ENCODE measurements around the gene GCNA.

GCNA gene

DNA sequence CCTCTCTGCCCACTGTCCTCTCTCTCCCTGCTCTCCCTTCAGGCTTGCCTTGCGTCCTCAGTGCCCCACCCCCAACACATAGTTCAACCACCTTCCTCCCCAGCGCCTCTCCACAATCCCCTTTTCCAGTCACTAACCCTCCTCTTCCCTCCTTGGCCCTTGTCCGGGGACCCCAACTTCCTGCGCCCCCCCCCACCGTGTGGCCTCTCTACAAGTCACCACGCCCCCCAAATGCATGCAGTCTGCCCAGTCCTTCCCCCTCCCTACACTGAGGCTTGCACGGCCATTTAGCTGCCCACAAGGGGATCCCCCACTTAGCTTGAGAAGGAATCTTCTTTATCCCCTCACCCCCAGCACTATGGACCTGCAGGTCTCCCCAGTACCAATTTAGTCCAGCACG is 39.5 kb downstream of the GCNA start:
- no peak for TF ChIP-seq EZH2phosphoT487 (IDR thresholded peaks at IDR 0.05; ENCODE audit: low read length)
- TF ChIP-seq, protein P1, sequence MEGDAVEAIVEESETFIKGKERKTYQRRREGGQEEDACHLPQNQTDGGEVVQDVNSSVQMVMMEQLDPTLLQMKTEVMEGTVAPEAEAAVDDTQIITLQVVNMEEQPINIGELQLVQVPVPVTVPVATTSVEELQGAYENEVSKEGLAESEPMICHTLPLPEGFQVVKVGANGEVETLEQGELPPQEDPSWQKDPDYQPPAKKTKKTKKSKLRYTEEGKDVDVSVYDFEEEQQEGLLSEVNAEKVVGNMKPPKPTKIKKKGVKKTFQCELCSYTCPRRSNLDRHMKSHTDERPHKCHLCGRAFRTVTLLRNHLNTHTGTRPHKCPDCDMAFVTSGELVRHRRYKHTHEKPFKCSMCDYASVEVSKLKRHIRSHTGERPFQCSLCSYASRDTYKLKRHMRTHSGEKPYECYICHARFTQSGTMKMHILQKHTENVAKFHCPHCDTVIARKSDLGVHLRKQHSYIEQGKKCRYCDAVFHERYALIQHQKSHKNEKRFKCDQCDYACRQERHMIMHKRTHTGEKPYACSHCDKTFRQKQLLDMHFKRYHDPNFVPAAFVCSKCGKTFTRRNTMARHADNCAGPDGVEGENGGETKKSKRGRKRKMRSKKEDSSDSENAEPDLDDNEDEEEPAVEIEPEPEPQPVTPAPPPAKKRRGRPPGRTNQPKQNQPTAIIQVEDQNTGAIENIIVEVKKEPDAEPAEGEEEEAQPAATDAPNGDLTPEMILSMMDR (IDR thresholded peaks at IDR 0.05; ENCODE audit: low read length), result no peak
- no peak for TF ChIP-seq EZH2 (optimal IDR thresholded peaks at IDR 0.05; ENCODE audit: low read depth, low read length)
- no peak for DNase-seq
- Histone ChIP-seq H3F3A (ENCODE audit: insufficient read depth, low read length) (peaks cover 14% of the 10 kb centered on the region), H2AFZ (ENCODE audit: low read length) (no peak overlapping the region), H3K9me2 (replicated peaks; ENCODE audit: insufficient read depth, low read length) (no peaks in the 10 kb centered on the region), H3K4me1 (ENCODE audit: low read length) (peaks cover 43% of the 10 kb centered on the region), H3K27me3 (replicated peaks; ENCODE audit: insufficient read depth, low read length) (no peaks in the 10 kb centered on the region), H3K9ac (ENCODE audit: low read length) (peak overlapping the region; percentile 46), H3K27ac (ENCODE audit: low read length) (peak overlapping the region; percentile 85), H3K4me2 (ENCODE audit: low read depth, low read length) (peak overlapping the region; percentile 59), H3K36me3 (replicated peaks; ENCODE audit: insufficient read depth, low read length) (no peaks in the 10 kb centered on the region), H3K79me2 (ENCODE audit: low read length) (peaks cover 16% of the 10 kb centered on the region), H3K9me3 (replicated peaks; ENCODE audit: insufficient read depth, low read length) (no peaks in the 10 kb centered on the region), H4K20me1 (ENCODE audit: insufficient read depth, low read length) (no peaks in the 10 kb centered on the region), H3K4me3 (ENCODE audit: low read length) (peak overlapping the region; percentile 42; the same call in 1 of the 2 replicates)

DNA sequence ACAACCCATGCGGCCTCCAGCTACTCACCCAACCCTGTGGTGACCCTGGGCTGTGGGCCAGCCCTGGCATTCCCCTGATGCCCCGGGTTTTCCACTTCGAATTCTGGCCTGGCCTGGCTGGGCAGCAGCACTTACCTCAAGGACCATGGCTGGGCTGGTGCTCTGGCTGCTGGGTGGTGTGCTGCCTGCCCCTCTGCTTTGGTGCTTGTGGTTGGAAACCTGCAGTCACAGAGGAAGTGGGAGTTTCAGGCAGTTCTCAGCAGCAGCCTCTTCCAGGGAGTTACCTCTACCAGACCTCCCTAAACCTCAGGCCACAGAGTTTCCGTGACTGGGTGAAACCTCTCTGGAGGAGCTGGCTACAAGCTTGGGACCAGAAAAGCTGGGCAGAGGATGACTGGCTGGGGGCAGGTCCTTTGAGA is 40.1 kb downstream of the GCNA start, which contains the start of gene CXCR3:
Gene CXCR3 (minus strand): TSS at position 209 of the 419 bp plus-strand sequence. CDS start 62 bp downstream, at position 147.
- peak within 1 kb of the TSS; percentile 42; the same call in 1 of the 2 replicates for H3K4me3 ChIP-seq (ENCODE audit: low read length)
- peak within 1 kb of the TSS; percentile 59 for H3K4me2 ChIP-seq (ENCODE audit: low read depth, low read length)
- peaks cover 16% of the 10 kb centered on the region for H3K79me2 ChIP-seq (ENCODE audit: low read length)
- H3K9me3 ChIP-seq (replicated peaks; ENCODE audit: insufficient read depth, low read length), result no peaks in the 10 kb centered on the region
- peaks cover 48% of the 10 kb centered on the region for H3K4me1 ChIP-seq (ENCODE audit: low read length)
- H3K9me2 ChIP-seq (replicated peaks; ENCODE audit: insufficient read depth, low read length), result no peaks in the 10 kb centered on the region
- H3F3A ChIP-seq (ENCODE audit: insufficient read depth, low read length), result peaks cover 19% of the 10 kb centered on the region
- no peak within 1 kb of the TSS for H2AFZ ChIP-seq (ENCODE audit: low read length)
- H3K27me3 ChIP-seq (replicated peaks; ENCODE audit: insufficient read depth, low read length), result no peaks in the 10 kb centered on the region
- H4K20me1 ChIP-seq (ENCODE audit: insufficient read depth, low read length), result no peaks in the 10 kb centered on the region
- peak within 1 kb of the TSS; percentile 85 for H3K27ac ChIP-seq (ENCODE audit: low read length)
- TF ChIP-seq EZH2 (optimal IDR thresholded peaks at IDR 0.05; ENCODE audit: low read depth, low read length) (no peak), EZH2phosphoT487 (IDR thresholded peaks at IDR 0.05; ENCODE audit: low read length) (no peak)
- TF ChIP-seq, protein P1 (IDR thresholded peaks at IDR 0.05; ENCODE audit: low read length), result no peak
- DNase-seq, result peak; percentile 88
- H3K36me3 ChIP-seq (replicated peaks; ENCODE audit: insufficient read depth, low read length), result no peaks in the 10 kb centered on the region
- peak within 1 kb of the TSS; percentile 46 for H3K9ac ChIP-seq (ENCODE audit: low read length)

DNA sequence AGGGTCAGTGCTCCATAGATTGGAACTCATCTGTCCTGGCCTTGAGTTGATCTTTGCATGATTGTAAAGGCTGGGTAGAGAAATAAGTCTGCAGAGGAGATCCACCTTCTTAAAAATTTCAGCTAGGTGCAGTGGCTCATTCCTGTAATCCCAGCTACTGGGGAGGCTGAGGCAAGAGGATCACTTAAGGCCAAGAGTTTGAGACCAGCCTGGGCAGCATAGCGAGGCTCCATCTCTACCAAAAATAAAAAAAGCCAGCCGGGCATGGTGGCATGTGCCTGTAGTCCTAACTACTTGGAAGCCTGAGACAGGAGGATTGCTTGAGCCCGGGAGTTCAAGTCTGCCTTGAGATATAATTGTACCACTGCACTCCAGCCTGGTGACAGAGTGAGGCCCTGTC is 40.5 kb downstream of the GCNA start:
- Histone ChIP-seq H3K79me2 (ENCODE audit: low read length) (peaks cover 16% of the 10 kb centered on the region), H3K9me2 (replicated peaks; ENCODE audit: insufficient read depth, low read length) (no peaks in the 10 kb centered on the region), H3K9ac (ENCODE audit: low read length) (peak overlapping the region; percentile 18; the same call in 1 of the 2 replicates), H3K27me3 (replicated peaks; ENCODE audit: insufficient read depth, low read length) (no peaks in the 10 kb centered on the region), H3K4me1 (ENCODE audit: low read length) (peaks cover 53% of the 10 kb centered on the region), H3K27ac (ENCODE audit: low read length) (peak overlapping the region; percentile 85; the same call in 1 of the 2 replicates), H3K4me2 (ENCODE audit: low read depth, low read length) (peak overlapping the region; percentile 59; the same call in 1 of the 2 replicates), H3K4me3 (ENCODE audit: low read length) (peak overlapping the region; percentile 21; the same call in 1 of the 2 replicates), H2AFZ (ENCODE audit: low read length) (no peak overlapping the region), H4K20me1 (ENCODE audit: insufficient read depth, low read length) (no peaks in the 10 kb centered on the region), H3K9me3 (replicated peaks; ENCODE audit: insufficient read depth, low read length) (no peaks in the 10 kb centered on the region), H3K36me3 (replicated peaks; ENCODE audit: insufficient read depth, low read length) (no peaks in the 10 kb centered on the region), H3F3A (ENCODE audit: insufficient read depth, low read length) (peaks cover 23% of the 10 kb centered on the region)
- no peak for TF ChIP-seq EZH2 (optimal IDR thresholded peaks at IDR 0.05; ENCODE audit: low read depth, low read length)
- TF ChIP-seq, protein P1 (IDR thresholded peaks at IDR 0.05; ENCODE audit: low read length), result no peak
- no peak for TF ChIP-seq EZH2phosphoT487 (IDR thresholded peaks at IDR 0.05; ENCODE audit: low read length)
- DNase-seq, result no peak
